ENCODE results near the gene TSC2. TPM values are rescaled to one million over a fixed set of nuclear protein-coding genes. Genes with fewer than 3 reads are reported as not detected.
A peak's percentile ranks its signal among the peaks of the same experiment; 100 is the strongest.

Gene TSC2
- total RNA-seq, 4 donors from 2014 or later, result 88.3 to 206 (median 127) TPM

GRCh38 chr16:2037115-2037514, 10.7 kb upstream of the TSC2 start:
- no peak for DNase-seq
- Histone ChIP-seq H3K9me3 (no peaks in the 10 kb centered on the region), H3K36me3 (no peaks in the 10 kb centered on the region), H3K4me3 (no peak overlapping the region), H3K27ac (peak overlapping the region; percentile 76 to 87 (median 82)), H3K4me1 (peaks cover 53 to 92% (median 76%) of the 10 kb centered on the region in 4 donors), H3K27me3 (no peaks in the 10 kb centered on the region)
- intact Hi-C loops (cut with DNase I; ENCODE audit: low total_unique reads) (no loop called here), in situ Hi-C loops (cut with MboI; ENCODE audit: low pct_ligation_motif_present in 1 of 4, low pct_unique_long_range_greater_than_20kb in 1 of 4, low sequenced_read_pairs in 3 of 4) (no loop called here)
- TF ChIP-seq CTCF (IDR thresholded peaks at IDR 0.05), result no peak
- TF ChIP-seq POLR2AphosphoS5 (IDR thresholded peaks at IDR 0.05), result no peak
- TF ChIP-seq EP300 (IDR thresholded peaks at IDR 0.05; ENCODE audit: low read depth), result no peak
- no peak for TF ChIP-seq POLR2A (IDR thresholded peaks at IDR 0.05)
- WGBS, 2 donors (ENCODE audit: low coverage in 1 of 2), result 76% methylated on average over 12 of the region's 15 CpGs; no CpG with 5 or more reads in 1 of the 2 donors

- H3K9me3 ChIP-seq, result no peaks in the 10 kb centered on the region
- DNase-seq, result no peak
- H3K27ac ChIP-seq, result peak overlapping the region; percentile 76 to 87 (median 82)
- H3K27me3 ChIP-seq, result no peaks in the 10 kb centered on the region
- peaks cover 58 to 92% (median 80%) of the 10 kb centered on the region in 4 donors for H3K4me1 ChIP-seq
- H3K4me3 ChIP-seq, result no peak overlapping the region
- in situ Hi-C loops (cut with MboI; ENCODE audit: low pct_ligation_motif_present in 1 of 4, low pct_unique_long_range_greater_than_20kb in 1 of 4, low sequenced_read_pairs in 3 of 4), result no loop called here
- no peak for TF ChIP-seq POLR2AphosphoS5 (IDR thresholded peaks at IDR 0.05)
- no peak for TF ChIP-seq EP300 (IDR thresholded peaks at IDR 0.05; ENCODE audit: low read depth)
- no peak for TF ChIP-seq CTCF (IDR thresholded peaks at IDR 0.05)
- no peak for TF ChIP-seq POLR2A (IDR thresholded peaks at IDR 0.05)
- 75 to 80% methylated on average over 1 to 24 of the region's 29 CpGs for WGBS, 2 donors (ENCODE audit: low coverage in 1 of 2)
- intact Hi-C loops (cut with DNase I; ENCODE audit: low total_unique reads), result no loop called here
- no peaks in the 10 kb centered on the region for H3K36me3 ChIP-seq
Measured at GRCh38 chr16:2037647-2038381, 10.0 kb upstream of the TSC2 start.

- Histone ChIP-seq H3K4me1 (peaks cover 66 to 92% (median 81%) of the 10 kb centered on the region in 4 donors), H3K9me3 (no peaks in the 10 kb centered on the region), H3K27ac (peak overlapping the region; percentile 76 to 87 (median 82)), H3K4me3 (no peak overlapping the region), H3K27me3 (no peaks in the 10 kb centered on the region), H3K36me3 (no peaks in the 10 kb centered on the region)
- intact Hi-C loops (cut with DNase I; ENCODE audit: low total_unique reads) (no loop called here), in situ Hi-C loops (cut with MboI; ENCODE audit: low pct_ligation_motif_present in 1 of 4, low pct_unique_long_range_greater_than_20kb in 1 of 4, low sequenced_read_pairs in 3 of 4) (no loop called here)
- no peak for DNase-seq
- WGBS, 2 donors (ENCODE audit: low coverage in 1 of 2), result 66 to 67% methylated on average over 3 to 28 of the region's 41 CpGs
- TF ChIP-seq POLR2A (IDR thresholded peaks at IDR 0.05) (no peak), POLR2AphosphoS5 (IDR thresholded peaks at IDR 0.05) (no peak), EP300 (IDR thresholded peaks at IDR 0.05; ENCODE audit: low read depth) (no peak), CTCF (IDR thresholded peaks at IDR 0.05) (no peak)
Measured at GRCh38 chr16:2038382-2039231, 9.2 kb upstream of the TSC2 start.

Measured in transverse colon (tissue), 4 donors.